ENCODE data around the gene SPRR2F.
"Not testable (repeated sequence)": the region's sequence is repeated elsewhere in the genome, so short reads cannot be mapped to it uniquely, and the experiment has no call there.

The SPRR2F gene

GRCh38 chr1:153113416-153113815 lies at the start of gene SPRR2F:
TSS of gene SPRR2F (minus strand) at chr1:153113516. CDS start at chr1:153112733, 783 bp downstream.
- DNase-seq = no peak

- DNase-seq = no peak
Measured at GRCh38 chr1:153155541-153155940, 42.2 kb upstream of the SPRR2F start.

- no peak for DNase-seq
Measured at GRCh38 chr1:153152481-153152880, 39.2 kb upstream of the SPRR2F start.

DNA sequence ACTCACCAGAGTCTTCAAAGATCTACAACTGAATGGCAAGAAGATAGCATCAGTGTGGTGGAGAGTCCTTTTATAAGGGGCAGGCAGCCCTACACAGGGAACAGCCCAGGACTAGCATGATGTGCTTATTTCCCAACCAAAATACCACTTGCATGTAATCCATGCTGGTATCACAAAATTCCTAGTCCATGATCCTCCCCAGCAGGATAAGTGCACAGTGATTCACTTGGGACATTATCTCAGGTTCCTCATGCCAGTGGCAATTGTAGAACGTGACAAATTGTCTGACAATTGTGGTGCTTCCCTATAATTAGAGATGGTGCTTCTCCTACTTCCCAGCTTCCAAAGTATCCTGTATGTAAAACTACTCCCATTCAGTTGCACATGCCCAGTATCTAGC lies 37.5 kb upstream of the SPRR2F start, which contains the start of gene SPRR2G:
TSS of gene SPRR2G (minus strand) at position 45 of the 400 bp plus-strand sequence. CDS start 780 bp downstream, outside the sequence.
- no peak for DNase-seq

GRCh38 chr1:153141377-153141776 lies 28.1 kb upstream of the SPRR2F start:
- no peak for DNase-seq

GRCh38 chr1:153140484-153140883 lies 27.2 kb upstream of the SPRR2F start:
- no peak for DNase-seq

DNA sequence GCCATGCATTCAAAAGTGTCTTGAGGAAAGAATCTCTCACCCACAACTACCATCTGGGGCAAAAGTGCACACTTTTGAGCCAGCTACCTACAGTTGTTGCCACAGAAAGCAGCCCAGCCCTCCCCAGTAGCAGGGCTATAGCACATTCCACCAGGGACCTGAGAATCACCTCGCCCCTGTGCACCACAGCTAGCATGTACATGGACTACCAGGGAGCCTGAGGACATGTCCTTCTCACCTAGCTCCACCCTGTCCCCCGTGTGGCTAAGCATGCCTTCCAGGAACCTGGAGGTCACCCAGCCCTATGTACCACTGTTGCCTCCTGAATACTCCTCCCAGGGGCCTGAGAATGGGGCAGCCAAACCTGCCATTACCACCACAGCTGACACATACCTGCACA lies 20.4 kb upstream of the SPRR2F start:
- no peak for DNase-seq

GRCh38 chr1:153133267-153133666 lies 20.0 kb upstream of the SPRR2F start:
- no peak for DNase-seq

- not testable (repeated sequence) for DNase-seq
Measured at GRCh38 chr1:153128688-153129087, 15.4 kb upstream of the SPRR2F start.

- no peak for DNase-seq
Measured at GRCh38 chr1:153127296-153127695, 14.0 kb upstream of the SPRR2F start.

DNA sequence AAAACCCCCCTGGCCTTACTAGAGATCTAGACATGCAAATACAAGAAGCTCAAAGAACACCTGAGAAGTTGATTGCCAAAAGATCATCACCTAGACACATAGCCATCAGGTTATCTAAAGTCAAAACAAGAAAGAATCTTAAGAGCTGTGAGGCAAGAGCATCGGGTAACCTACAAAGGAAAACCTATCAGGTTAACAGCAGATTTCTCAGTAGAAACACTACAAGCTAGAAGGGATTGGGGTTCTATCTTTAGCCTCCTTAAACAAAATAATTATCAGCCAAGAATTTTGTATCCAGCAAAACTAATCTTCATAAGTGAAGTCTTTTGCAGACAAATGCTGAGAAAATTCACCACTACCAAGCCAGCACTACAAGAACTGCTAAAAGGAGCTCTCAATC lies 12.2 kb upstream of the SPRR2F start:
- DNase-seq = no peak

DNA sequence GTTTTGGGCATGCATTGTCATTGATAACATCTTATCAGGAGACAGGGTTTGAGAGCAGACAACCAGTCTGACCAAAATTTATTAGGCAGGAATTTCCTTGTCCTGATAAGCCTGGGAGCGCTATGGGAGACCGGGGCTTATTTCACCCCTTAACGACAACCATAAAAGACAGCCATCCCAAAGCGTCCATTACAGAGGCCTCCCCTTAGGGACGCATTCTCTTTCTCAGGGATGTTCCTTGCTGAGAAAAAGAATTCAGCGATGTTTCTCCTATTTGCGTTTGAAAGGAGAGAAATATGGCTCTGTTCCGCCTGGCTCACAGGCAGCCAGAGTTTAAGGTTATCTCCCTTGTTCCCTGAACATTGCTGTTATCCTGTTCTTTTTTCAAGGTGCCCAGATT lies 10.5 kb upstream of the SPRR2F start:
- not testable (repeated sequence) for DNase-seq

- no peak for DNase-seq
Measured at GRCh38 chr1:153122831-153123421, 9.6 kb upstream of the SPRR2F start.

GRCh38 chr1:153120945-153121344 lies 7.6 kb upstream of the SPRR2F start:
- no peak for DNase-seq

DNA sequence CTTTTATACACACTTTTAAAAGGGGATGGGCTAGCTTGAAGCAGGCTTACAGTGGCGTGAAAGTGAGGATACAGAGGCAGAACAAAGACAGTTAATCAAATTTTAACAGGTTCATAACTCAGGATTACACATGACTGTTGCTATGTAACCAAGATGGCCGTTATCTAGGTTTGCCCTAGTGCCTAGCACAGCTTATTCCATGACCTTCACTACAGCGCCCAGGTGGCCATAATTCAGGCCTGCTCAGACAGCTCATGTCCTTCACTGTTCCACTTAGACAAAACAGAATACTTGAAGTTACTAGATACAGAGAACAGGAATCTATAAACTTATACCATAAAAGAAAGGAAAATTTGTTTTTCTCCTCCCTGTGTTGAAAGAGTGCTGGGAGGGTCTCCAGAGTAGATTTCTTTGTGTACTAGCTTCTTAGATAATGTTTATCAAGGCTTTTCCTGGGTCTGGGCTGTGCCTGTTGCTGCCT lies 6.2 kb upstream of the SPRR2F start:
- no peak for DNase-seq

- not testable (repeated sequence) for DNase-seq
Measured at GRCh38 chr1:153115264-153115663, 1.9 kb upstream of the SPRR2F start.

- not testable (repeated sequence) for DNase-seq
Measured at GRCh38 chr1:153112454-153112853, 862 bp downstream of the SPRR2F start.

- DNase-seq = no peak
Measured at GRCh38 chr1:153100245-153100644, 13.1 kb downstream of the SPRR2F start.

GRCh38 chr1:153099461-153100045 lies 13.8 kb downstream of the SPRR2F start:
- DNase-seq = no peak

- DNase-seq = no peak
Measured at GRCh38 chr1:153095764-153096163, 17.6 kb downstream of the SPRR2F start.

GRCh38 chr1:153094426-153094825 lies 18.9 kb downstream of the SPRR2F start, which contains the start of gene SPRR2E:
TSS of gene SPRR2E (minus strand) at chr1:153094526. CDS start at chr1:153093751, 775 bp downstream.
- DNase-seq = no peak

DNA sequence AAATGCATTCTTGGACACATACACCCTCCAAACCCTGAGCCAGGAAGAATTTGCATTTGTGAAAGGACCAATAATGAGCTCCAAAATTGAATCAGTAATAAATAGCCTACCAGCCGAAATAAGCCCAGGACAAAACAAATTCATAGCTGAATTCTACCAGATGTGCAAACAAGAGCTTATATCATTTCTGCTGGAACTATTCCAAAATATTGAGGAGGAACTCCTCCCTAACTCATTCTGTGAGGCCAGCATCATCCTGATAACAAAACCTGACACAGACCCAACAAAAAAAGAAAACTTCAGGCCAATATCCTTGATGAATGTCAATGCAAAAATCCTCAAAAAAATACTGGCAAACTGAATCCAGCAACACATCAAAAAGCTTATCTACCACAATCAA lies 25.7 kb downstream of the SPRR2F start:
- DNase-seq = no peak

GRCh38 chr1:153081736-153082135 lies 31.6 kb downstream of the SPRR2F start:
- DNase-seq = no peak

Data from stimulated activated CD4-positive, alpha-beta T cell treated with anti-CD3 and anti-CD28 coated beads, Interleukin-12 subunit alpha, Interleukin-12 subunit beta, amount 100 ng/mL, for 4 hours (primary cell).